Mesodermal cell (in vitro differentiated cells): ENCODE measurements around the gene UCK1.

Experiments used
- H3K27ac ChIP-seq: 2 replicates; pipeline ENCODE4 v1.7.0; 2013; ENCODE audit warnings: mild to moderate bottlenecking, low read depth, low read length, moderate library complexity; ENCODE audit not compliant: severe bottlenecking
- H3K36me3 ChIP-seq: 2 replicates; pipeline ENCODE4 v1.7.1; 2013; ENCODE audit warnings: mild to moderate bottlenecking, low read length, moderate library complexity; ENCODE audit not compliant: control insufficient read depth, insufficient read depth
- H3K4me1 ChIP-seq: one replicate; pipeline ENCODE4 v1.7.1; 2013; ENCODE audit warnings: mild to moderate bottlenecking, low read length; ENCODE audit not compliant: insufficient read depth, control insufficient read depth, poor library complexity, severe bottlenecking
- H3K4me3 ChIP-seq: 2 replicates; pipeline ENCODE4 v1.7.0; 2013; ENCODE audit warnings: low read length, control low read depth, mild to moderate bottlenecking; ENCODE audit not compliant: insufficient read depth, poor library complexity, severe bottlenecking; ENCODE audit errors: extremely low read depth
- H3K9me3 ChIP-seq: 2 replicates; pipeline ENCODE4 v1.7.1; 2013; ENCODE audit warnings: mild to moderate bottlenecking, low read length, moderate library complexity; ENCODE audit not compliant: control insufficient read depth
- WGBS, 2 experiments: methylation state at CpG; one replicate each; pipeline ENCODE4 v1.1.5; 2013; ENCODE audit warnings: missing lambda C conversion rate in 2 of 2; ENCODE audit not compliant: insufficient coverage in 2 of 2; 5-methylcytosine and 5-hydroxymethylcytosine counted together

UCK1 gene

DNA sequence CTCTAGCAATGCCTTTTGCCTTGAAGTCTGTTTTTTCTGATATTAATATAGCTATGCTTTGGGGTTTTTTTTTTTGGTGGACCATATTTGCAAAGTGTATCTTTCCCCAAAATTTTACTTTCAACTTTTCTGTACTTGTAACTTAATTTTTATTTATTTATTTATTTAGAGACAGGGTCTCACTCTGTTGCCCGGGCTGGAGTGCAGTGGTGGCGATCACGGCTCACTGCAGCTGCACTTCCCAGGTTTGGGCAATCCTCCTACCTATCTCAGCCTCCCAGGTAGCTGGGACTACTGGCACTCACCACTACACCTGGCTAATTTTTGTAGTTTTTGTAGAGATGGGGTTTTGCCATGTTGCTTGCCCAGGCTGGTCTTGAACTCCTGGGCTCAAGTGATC lies 35.1 kb upstream of the UCK1 start:
- Histone ChIP-seq H3K4me1 (no peaks in the 10 kb centered on the region), H3K27ac (no peak overlapping the region), H3K4me3 (no peak overlapping the region), H3K36me3 (peaks cover 4% of the 10 kb centered on the region), H3K9me3 (no peaks in the 10 kb centered on the region)
- WGBS, 2 experiments, result 80% methylated on average over 2 of the region's 3 CpGs; no CpG with 5 or more reads in 1 of the 2 experiments

DNA sequence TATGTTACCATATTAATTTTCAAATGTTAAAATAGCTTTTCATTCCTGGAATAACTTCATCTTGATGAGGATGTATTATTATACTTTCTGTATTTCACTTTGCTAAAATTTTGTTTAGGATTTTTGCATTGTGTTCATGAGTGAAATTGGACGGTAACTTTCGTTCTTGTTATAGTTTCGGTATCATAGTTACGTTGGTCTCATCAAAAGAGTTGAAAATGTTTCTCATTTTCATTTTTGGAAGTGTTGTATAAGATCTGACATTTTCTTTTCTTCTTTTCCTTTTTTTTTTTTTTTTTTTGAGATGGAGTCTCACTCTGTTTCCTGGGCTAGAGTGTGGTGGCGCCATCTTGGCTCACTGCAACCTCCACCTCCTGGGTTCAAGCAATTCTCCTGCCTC lies 34.3 kb upstream of the UCK1 start:
- Histone ChIP-seq H3K9me3 (no peaks in the 10 kb centered on the region), H3K4me3 (no peak overlapping the region), H3K36me3 (peaks cover 4% of the 10 kb centered on the region), H3K27ac (no peak overlapping the region), H3K4me1 (no peaks in the 10 kb centered on the region)
- WGBS, 2 experiments, result 100% methylated on average over 3 of the region's 5 CpGs; no CpG with 5 or more reads in 1 of the 2 experiments

DNA sequence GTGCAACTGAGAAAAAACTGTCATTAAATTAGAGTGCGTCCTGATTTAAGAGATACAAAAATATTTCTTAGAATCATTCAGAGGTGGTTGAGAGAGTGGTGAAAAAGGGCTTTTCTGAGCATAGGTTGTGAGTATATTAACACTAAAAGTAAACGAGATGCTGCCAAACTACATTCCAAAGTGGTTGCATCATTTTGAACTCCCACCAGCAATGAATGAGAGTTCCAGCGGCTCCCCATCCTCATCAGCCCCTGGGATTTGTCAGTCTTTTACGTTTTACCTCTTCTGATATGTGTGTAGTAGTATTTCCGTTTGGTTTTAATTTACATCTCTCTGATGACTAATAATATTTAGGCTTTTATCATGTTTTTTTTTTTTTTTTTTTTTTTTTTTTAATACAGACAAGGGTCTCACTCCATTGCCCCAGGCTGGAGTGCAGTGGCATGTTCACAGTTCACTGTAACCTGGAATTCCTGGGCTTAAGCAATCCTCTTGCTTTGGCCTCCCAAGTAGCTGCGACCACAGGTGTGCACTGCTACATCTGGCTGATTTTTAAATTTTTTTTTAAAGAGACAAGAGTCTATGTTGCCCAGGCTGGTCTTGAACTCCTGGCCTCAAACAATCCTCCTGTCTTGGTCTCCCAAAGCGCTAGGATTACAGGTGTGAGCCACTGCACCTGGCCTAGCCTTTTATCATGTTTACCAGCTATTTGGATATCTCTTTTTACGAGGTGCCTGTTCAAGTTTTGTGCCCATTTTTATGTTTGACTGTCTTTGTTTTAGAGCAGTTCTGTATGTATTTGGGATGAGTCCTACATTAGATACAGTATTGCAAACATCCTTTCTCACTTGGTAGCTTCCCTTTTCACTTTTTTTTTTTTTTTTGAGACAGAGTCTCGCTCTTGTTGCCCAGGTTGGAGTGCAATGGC lies 31.2 kb upstream of the UCK1 start:
- Histone ChIP-seq H3K36me3 (no peaks in the 10 kb centered on the region), H3K4me3 (no peak overlapping the region), H3K27ac (peak overlapping the region; percentile 24), H3K9me3 (no peaks in the 10 kb centered on the region), H3K4me1 (no peaks in the 10 kb centered on the region)
- WGBS, 2 experiments, result 91 to 93% methylated on average over 3 to 4 of the region's 9 CpGs

DNA sequence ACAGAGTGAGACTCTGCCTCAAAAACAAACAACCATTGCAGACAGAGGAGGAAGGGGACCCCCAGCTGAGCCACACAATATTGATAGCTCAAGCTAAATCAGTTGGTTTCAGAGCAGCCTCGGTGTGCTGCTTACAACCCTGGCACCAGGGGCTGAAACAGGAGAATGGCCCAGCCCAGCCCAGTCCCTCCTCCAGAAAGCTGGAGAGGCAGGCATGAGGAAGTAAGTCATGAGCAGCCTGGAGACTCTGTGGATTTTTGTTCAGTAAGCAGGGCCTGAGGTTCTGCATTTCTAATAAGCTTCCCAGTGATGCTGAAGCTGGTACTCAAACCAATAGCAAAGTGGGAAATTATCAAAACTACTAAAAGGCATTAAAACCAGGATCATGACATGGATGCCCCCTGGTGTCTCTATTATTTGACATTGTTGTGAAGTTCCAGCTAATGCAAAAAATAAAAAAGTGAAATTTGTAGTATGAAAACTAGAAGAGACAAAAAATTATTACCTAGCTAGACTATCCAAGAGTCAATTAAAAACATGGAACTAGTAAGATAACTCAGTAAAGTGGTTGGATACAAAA lies 28.4 kb upstream of the UCK1 start:
- 71% methylated on average over 1 of the region's 1 CpG; no CpG with 5 or more reads in 1 of the 2 experiments for WGBS, 2 experiments
- H3K4me1 ChIP-seq, result peaks cover 3% of the 10 kb centered on the region

DNA sequence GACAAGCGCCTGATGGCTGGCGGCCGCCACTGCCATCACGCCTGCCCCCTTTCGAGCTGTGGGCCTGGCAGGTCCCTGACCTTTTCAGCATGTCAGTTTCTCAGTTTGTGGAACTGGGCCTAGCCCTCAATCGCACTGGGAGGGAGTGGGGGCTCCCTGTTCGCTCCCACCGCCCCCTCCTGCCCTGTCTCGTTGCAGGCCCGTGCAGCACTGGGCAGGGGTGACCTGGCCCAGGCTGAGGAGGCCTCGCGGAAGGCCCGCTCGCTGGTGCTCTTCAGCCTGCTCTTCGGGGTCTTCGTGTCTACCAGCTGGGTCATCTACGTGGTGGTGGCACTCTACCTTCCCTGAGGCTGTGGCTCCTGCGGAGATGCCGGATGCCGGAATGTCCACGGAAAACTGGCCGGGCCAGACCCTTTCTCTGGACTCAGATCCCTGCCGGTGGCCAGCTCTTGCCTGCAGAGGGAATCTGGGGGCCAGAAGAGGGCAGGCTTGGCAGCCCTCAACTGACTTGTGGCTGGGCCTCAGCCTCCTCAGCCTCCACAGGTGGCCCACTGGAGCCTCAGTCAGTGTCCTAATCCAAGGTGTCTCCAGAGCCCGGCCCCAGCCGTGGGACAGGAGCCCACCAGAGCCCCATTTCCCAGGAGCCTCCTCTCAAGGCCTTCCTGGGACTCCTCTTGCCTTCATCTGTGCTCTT lies 26.9 kb upstream of the UCK1 start:
- H3K36me3 ChIP-seq, result no peaks in the 10 kb centered on the region
- peaks cover 3% of the 10 kb centered on the region for H3K4me1 ChIP-seq
- no peak overlapping the region for H3K27ac ChIP-seq
- peaks cover 4% of the 10 kb centered on the region for H3K9me3 ChIP-seq
- H3K4me3 ChIP-seq, result no peak overlapping the region
- 94 to 96% methylated on average over 21 to 24 of the region's 25 CpGs for WGBS, 2 experiments

More for the DNA sequence above, 28.4 kb upstream of the UCK1 start:
- Histone ChIP-seq H3K9me3 (no peaks in the 10 kb centered on the region), H3K36me3 (no peaks in the 10 kb centered on the region), H3K27ac (no peak overlapping the region), H3K4me3 (no peak overlapping the region)

DNA sequence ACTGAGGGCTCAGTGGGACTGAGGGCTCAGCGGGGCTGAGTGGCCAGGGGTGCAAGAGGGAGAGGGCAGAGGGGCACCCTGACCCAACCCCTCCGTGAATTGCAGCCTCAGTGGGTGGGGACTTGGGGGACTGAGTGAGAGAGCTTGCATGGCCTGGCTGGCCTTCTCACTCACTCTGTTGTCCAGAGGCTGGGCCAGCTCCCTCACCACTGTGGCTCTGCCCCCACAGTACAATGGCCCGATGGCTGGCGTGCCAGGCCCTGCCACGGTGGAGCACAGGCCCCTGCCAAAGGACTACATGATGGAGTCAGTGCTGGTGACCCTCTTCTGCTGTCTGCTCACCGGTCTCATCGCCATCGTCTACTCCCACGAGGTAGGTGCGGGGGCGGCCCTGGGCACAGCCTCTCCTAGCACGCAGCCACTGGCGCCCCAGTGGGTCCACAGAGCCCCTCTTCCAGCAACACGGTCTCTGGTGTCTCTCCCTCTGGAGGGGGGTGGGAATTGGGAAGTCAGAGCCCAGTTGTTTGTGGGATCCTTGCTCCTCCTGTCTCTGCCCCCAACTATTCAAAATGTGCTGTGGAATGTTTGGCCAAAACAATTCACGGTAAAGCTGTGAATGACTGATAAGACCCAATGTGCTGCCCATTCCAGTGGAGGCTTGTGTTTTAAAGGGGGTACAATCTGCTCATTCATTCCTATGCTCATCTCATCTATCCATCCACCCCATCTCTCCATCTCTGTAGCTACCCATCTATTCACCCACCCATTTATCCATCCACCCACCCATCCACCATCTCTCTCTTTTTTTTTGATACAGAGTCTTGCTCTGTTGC lies 25.0 kb upstream of the UCK1 start:
- 95 to 96% methylated on average over 12 to 15 of the region's 15 CpGs for WGBS, 2 experiments
- H3K27ac ChIP-seq, result no peak overlapping the region
- peaks cover 3% of the 10 kb centered on the region for H3K4me1 ChIP-seq

DNA sequence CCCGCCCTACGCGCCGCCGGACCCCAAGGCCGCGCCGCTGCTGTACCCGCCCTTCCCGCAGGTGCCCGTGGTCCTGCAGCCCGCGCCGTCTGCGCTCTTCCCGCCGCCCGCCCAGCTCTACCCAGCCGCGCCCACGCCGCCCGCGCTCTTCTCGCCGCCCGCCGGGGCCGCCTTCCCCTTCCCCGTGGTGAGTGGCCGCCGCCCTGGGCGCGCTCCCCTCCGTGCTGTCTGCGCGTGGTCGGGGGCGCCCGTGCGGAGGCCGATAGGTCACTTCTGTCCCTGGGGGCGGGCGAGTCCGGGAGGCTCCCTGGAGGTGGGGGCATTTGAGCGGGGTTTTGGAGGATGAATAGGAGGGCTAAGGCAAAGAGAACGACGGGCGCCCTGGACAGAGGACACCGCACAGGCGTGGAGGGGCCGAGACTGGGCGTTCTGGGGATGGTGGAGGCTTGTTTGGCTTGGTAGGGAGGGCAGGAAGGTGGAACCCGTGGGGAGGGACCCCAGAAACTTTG lies 23.8 kb upstream of the UCK1 start:
- H3K27ac ChIP-seq, result no peak overlapping the region
- H3K4me1 ChIP-seq, result peaks cover 3% of the 10 kb centered on the region
- 38 to 51% methylated on average over 27 to 46 of the region's 54 CpGs for WGBS, 2 experiments
- peaks cover 4% of the 10 kb centered on the region for H3K9me3 ChIP-seq
- H3K4me3 ChIP-seq, result peak overlapping the region; percentile 5
- no peaks in the 10 kb centered on the region for H3K36me3 ChIP-seq

More for the DNA sequence above, 25.0 kb upstream of the UCK1 start:
- H3K36me3 ChIP-seq, result no peaks in the 10 kb centered on the region
- no peak overlapping the region for H3K4me3 ChIP-seq
- peaks cover 4% of the 10 kb centered on the region for H3K9me3 ChIP-seq

DNA sequence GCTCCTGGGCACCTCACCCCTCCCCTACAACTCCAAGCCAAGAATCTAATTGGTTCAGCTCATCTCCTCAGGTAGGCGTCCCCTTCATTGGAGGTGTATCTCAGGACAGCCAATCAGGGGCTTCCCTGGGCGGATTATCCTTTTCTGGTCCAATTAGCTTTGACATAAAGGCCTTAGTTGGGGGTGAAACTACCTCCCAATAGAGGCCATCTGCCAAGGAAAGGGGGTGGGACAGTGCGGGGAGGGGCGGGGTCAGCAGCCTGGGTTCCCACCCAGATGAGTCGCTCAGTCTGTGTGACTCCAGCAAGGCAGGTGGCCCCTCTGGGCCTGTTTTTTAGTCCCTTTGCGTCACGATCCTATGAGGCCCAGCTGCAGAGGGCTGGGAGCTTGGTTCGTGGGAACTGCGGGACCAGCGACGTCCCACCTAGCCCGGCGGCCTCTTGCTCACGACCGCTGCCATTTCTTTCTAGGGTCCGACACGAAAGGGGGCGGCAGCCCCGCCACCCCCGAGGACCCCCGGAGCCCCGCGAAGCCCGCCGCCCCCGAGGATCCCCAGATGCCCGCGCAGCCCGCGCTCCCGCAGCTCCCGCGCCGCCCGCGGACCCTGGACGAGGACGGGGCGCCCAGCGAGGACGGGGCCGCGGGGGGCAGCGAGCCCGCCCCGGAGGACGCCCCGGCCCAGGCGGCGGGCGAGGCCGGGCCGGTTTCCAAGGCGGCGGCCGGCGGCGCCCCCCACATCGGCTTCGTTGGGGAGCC lies 23.2 kb upstream of the UCK1 start:
- Histone ChIP-seq H3K9me3 (peaks cover 4% of the 10 kb centered on the region), H3K27ac (no peak overlapping the region), H3K36me3 (no peaks in the 10 kb centered on the region), H3K4me3 (no peak overlapping the region), H3K4me1 (peaks cover 3% of the 10 kb centered on the region)
- 59 to 65% methylated on average over 24 to 33 of the region's 60 CpGs for WGBS, 2 experiments

DNA sequence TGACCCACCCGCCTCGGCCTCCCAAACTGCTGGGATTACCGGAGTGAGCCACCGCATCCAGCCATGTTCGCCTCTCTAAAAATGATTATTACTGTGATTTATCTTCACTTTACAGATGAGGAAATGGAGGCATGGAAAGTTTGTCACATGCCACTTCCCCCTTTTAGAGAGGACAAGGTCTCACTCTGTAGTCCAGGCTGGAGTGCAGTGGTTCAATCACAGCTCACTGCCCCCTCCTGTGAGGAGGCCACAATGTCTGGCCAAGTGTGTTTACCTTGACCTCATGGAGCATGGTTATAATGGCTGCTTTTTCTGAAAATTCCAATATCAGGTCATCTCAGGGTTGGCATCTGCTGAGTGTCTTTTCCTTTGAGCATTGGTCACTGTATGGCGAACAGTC lies 21.0 kb upstream of the UCK1 start:
- H3K27ac ChIP-seq, result no peak overlapping the region
- H3K36me3 ChIP-seq, result no peaks in the 10 kb centered on the region
- H3K4me1 ChIP-seq, result peaks cover 3% of the 10 kb centered on the region
- H3K4me3 ChIP-seq, result no peak overlapping the region
- 87 to 100% methylated on average over 3 to 6 of the region's 6 CpGs for WGBS, 2 experiments
- peaks cover 4% of the 10 kb centered on the region for H3K9me3 ChIP-seq
